GM23248 (cell line): ENCODE measurements around the gene KATNIP.

Experiments
- EZH2 ChIP-seq: fragments of 200-600 bp; sonication (generic); IDR thresholded peaks from 2 replicates; pipeline ENCODE4 v1.6.1; 2018; ENCODE audit warnings: antibody characterized with exemption, mild to moderate bottlenecking; ENCODE audit not compliant: insufficient read depth, poor library complexity, severe bottlenecking
- EZH2phosphoT487 ChIP-seq: fragments of 200-600 bp; sonication (generic); IDR thresholded peaks from 2 replicates; pipeline ENCODE4 v1.6.1; 2018; ENCODE audit warnings: antibody characterized with exemption, moderate library complexity, mild to moderate bottlenecking, low read depth; ENCODE audit not compliant: insufficient read depth

DNA sequence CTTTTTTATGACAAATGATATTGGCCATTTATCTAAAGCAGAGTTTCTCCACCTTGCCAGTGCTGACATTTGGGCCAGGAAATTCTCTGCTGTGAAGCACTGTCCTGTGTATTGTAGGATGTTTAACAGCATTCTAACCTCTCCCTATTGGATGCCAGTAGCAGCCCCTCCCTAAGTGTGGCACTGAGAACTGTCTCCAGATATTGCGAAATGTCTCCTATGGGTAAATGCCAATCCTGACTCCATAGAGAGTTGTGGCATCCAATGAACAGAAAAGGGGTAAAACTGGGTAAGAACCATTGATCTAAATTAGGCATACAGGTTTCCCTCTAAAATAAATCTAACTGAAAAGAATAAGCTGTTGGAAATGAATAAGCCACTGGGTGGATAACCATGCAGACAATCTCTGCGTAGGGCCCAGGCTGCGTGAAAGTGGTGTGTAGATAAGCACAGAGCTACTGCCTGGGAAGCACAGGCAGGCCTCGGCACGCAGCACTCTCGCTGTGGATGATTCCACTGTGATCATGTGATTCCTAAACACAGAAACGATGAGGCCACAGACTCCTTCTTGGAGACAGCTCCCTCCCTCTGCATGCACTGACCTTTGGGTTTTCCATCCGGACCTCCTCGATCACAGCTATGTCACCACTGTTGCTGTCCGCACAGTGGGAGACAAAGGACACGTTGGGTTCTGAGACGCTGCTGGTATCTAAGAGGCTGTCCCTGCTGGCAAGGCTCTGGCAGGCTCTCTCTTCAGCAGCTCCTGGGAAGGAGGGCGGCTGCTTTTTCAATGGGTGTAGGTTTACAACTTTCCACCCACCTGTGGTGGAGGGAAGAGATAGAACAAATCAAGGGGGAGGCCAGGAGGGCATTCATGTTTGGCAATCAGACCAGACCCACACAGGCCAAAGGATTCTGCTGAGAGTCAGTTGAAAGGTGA lies 44.4 kb upstream of the KATNIP start:
- TF ChIP-seq EZH2 (no peak), EZH2phosphoT487 (no peak)
